Suprapubic skin (tissue), 4 donors: ENCODE results near the gene DYNLT1.
"Not testable (repeated sequence)": the region's sequence is repeated elsewhere in the genome, so short reads cannot be mapped to it uniquely, and the experiment has no call there.

ENCODE experiments used
- CTCF ChIP-seq, 2 donors: fragments of 200-600 bp in 1 of 2; fragments of 450-650 bp in 1 of 2; sonication (generic) in 1 of 2; IDR thresholded peaks; one replicate each; pipeline ENCODE4 v1.5.1; 2016 to 2019; ENCODE audit warnings: antibody characterized with exemption in 2 of 2, mild to moderate bottlenecking in 1 of 2, moderate library complexity in 1 of 2
- EP300 ChIP-seq: sonication (generic); formaldehyde crosslinking; IDR thresholded peaks from one replicate; pipeline ENCODE4 v1.6.1; 2017; ENCODE audit warnings: antibody characterized with exemption
- POLR2A ChIP-seq, 2 donors: fragments of 450-650 bp; IDR thresholded peaks; one replicate each; pipeline ENCODE4 v1.6.1; 2017; ENCODE audit warnings: antibody characterized with exemption in 2 of 2, mild to moderate bottlenecking in 2 of 2, moderate library complexity in 2 of 2
- POLR2AphosphoS5 ChIP-seq, 3 donors: sonication (generic); formaldehyde crosslinking; IDR thresholded peaks; one replicate each; pipeline ENCODE4 v1.6.1; 2017; ENCODE audit warnings: antibody characterized with exemption in 3 of 3

GRCh38 chr6:158614606-158615005 is 29.9 kb downstream of the DYNLT1 start:
- not testable (repeated sequence) for TF ChIP-seq CTCF (IDR thresholded peaks at IDR 0.05); EP300; POLR2AphosphoS5 (IDR thresholded peaks at IDR 0.05); POLR2A (IDR thresholded peaks at IDR 0.05)
